ENCODE measurements around the gene RHO. TPM values are rescaled to one million over a fixed set of nuclear protein-coding genes. Genes with fewer than 3 reads are reported as not detected.

Gene RHO
- total RNA-seq, 5 donors from 2014 or later (not counting 1 experiment from before 2014, with no cell fraction given): 0.09 to 0.10 TPM; not detected in 3

GRCh38 chr3:129535075-129535474 is 6.6 kb downstream of the RHO start:
- no peaks in the 10 kb centered on the region for H3K4me1 Mint-ChIP-seq
- no peaks in the 10 kb centered on the region for H3K9me3 ChIP-seq
- H3K36me3 Mint-ChIP-seq: no peaks in the 10 kb centered on the region
- no peaks in the 10 kb centered on the region for H3K4me1 ChIP-seq (ENCODE audit: control insufficient read depth in 1 of 2, extremely low read depth in 1 of 2, insufficient read depth in 2 of 2, low read length in 2 of 2)
- H3K36me3 ChIP-seq (ENCODE audit: control insufficient read depth in 2 of 2, extremely low read depth in 1 of 2, insufficient read depth in 1 of 2, low read length in 1 of 2): no peaks in the 10 kb centered on the region
- CTCF ChIA-PET: no interaction called here
- no peak for DNase-seq
- H3K4me3 ChIP-seq (ENCODE audit: control insufficient read depth in 1 of 2, extremely low read depth in 1 of 2, low read length in 1 of 2): no peak overlapping the region
- no peak overlapping the region for H3K4me3 Mint-ChIP-seq
- WGBS (ENCODE audit: insufficient coverage): no CpG with 5 or more reads among the region's 1 CpG
- no peak overlapping the region for H3K27ac ChIP-seq (ENCODE audit: low read length)
- peaks cover 0 to 2% of the 10 kb centered on the region in 2 donors for H3K27me3 Mint-ChIP-seq
- peaks cover 0 to 15% of the 10 kb centered on the region in 2 experiments for H3K27me3 ChIP-seq (replicated peaks in 1 of 2; ENCODE audit: control insufficient read depth in 2 of 2, extremely low read depth in 1 of 2, insufficient read depth in 2 of 2, low read length in 1 of 2)
- POLR2A ChIA-PET: no interaction called here
- no peak overlapping the region for H3K27ac Mint-ChIP-seq
- no peaks in the 10 kb centered on the region for H3K9me3 Mint-ChIP-seq
- no peak for ATAC-seq (replicated peaks in 1 of 4)

- Mint-ChIP-seq H3K4me1 (no peaks in the 10 kb centered on the region), H3K9me3 (no peaks in the 10 kb centered on the region), H3K27me3 (peaks cover 0 to 2% of the 10 kb centered on the region in 2 donors), H3K27ac (no peak overlapping the region), H3K4me3 (no peak overlapping the region), H3K36me3 (no peaks in the 10 kb centered on the region)
- 100% methylated on average over 1 of the region's 2 CpGs for WGBS (ENCODE audit: insufficient coverage)
- no peaks in the 10 kb centered on the region for H3K9me3 ChIP-seq
- no peak for ATAC-seq (replicated peaks in 1 of 4)
- no peak for DNase-seq
- no peak overlapping the region for H3K27ac ChIP-seq (ENCODE audit: low read length)
- ChIA-PET CTCF (interaction anchor here in 1 of 2 donors (0.6 kb wide), 1 partner anchor 51 kb away, joined by 3 read pairs; no protein-coding TSS in a partner anchor), POLR2A (no interaction called here)
- peaks cover 0 to 13% of the 10 kb centered on the region in 2 experiments for H3K27me3 ChIP-seq (replicated peaks in 1 of 2; ENCODE audit: control insufficient read depth in 2 of 2, extremely low read depth in 1 of 2, insufficient read depth in 2 of 2, low read length in 1 of 2)
- no peaks in the 10 kb centered on the region for H3K36me3 ChIP-seq (ENCODE audit: control insufficient read depth in 2 of 2, extremely low read depth in 1 of 2, insufficient read depth in 1 of 2, low read length in 1 of 2)
- H3K4me3 ChIP-seq (ENCODE audit: control insufficient read depth in 1 of 2, extremely low read depth in 1 of 2, low read length in 1 of 2): no peak overlapping the region
- no peaks in the 10 kb centered on the region for H3K4me1 ChIP-seq (ENCODE audit: control insufficient read depth in 1 of 2, extremely low read depth in 1 of 2, insufficient read depth in 2 of 2, low read length in 2 of 2)
Measured at GRCh38 chr3:129536374-129536667, 7.9 kb downstream of the RHO start.

DNA sequence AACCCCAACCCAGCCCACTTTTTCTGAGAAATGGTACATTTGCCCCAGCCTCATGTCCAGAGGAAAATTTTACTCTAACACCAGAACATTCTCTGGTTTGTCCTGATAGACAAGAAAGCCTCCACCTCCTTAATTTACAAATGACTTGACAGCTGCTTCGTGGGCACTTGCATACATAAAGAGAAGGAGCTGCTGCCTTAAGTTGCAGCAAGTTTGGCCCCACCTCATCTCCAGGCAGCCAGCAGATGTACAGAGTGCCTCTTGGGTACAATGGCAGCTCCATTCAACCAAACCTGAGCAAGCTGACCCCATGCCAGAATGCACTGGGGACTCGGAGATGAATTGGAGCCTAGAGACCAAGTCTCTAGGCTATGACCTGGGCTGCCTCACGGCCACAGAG is 8.4 kb downstream of the RHO start:
- Mint-ChIP-seq H3K27me3 (no peaks in the 10 kb centered on the region), H3K36me3 (no peaks in the 10 kb centered on the region), H3K9me3 (no peaks in the 10 kb centered on the region), H3K27ac (no peak overlapping the region), H3K4me3 (no peak overlapping the region), H3K4me1 (no peaks in the 10 kb centered on the region)
- H3K27ac ChIP-seq (ENCODE audit: low read length): no peak overlapping the region
- 68% methylated on average over 3 of the region's 3 CpGs for WGBS (ENCODE audit: insufficient coverage)
- DNase-seq: no peak
- H3K4me1 ChIP-seq (ENCODE audit: control insufficient read depth in 1 of 2, extremely low read depth in 1 of 2, insufficient read depth in 2 of 2, low read length in 2 of 2): no peaks in the 10 kb centered on the region
- no peaks in the 10 kb centered on the region for H3K9me3 ChIP-seq
- H3K36me3 ChIP-seq (ENCODE audit: control insufficient read depth in 2 of 2, extremely low read depth in 1 of 2, insufficient read depth in 1 of 2, low read length in 1 of 2): no peaks in the 10 kb centered on the region
- ATAC-seq (replicated peaks in 1 of 4): no peak
- POLR2A ChIA-PET: interaction anchor here in 1 of 2 donors (0.7 kb wide), 1 partner anchor 13 kb away, joined by 17 read pairs; no protein-coding TSS in a partner anchor
- peaks cover 0 to 9% of the 10 kb centered on the region in 2 experiments for H3K27me3 ChIP-seq (replicated peaks in 1 of 2; ENCODE audit: control insufficient read depth in 2 of 2, extremely low read depth in 1 of 2, insufficient read depth in 2 of 2, low read length in 1 of 2)
- no peak overlapping the region for H3K4me3 ChIP-seq (ENCODE audit: control insufficient read depth in 1 of 2, extremely low read depth in 1 of 2, low read length in 1 of 2)
- CTCF ChIA-PET: interaction anchor here in 1 of 2 donors (0.5 kb wide), 1 partner anchor 230 kb away, joined by 4 read pairs; no protein-coding TSS in a partner anchor

- Histone ChIP-seq H3K9me3 (no peaks in the 10 kb centered on the region), H3K27ac (ENCODE audit: low read length) (no peak overlapping the region), H3K4me1 (ENCODE audit: control insufficient read depth in 1 of 2, extremely low read depth in 1 of 2, insufficient read depth in 2 of 2, low read length in 2 of 2) (no peaks in the 10 kb centered on the region), H3K36me3 (ENCODE audit: control insufficient read depth in 2 of 2, extremely low read depth in 1 of 2, insufficient read depth in 1 of 2, low read length in 1 of 2) (no peaks in the 10 kb centered on the region), H3K4me3 (ENCODE audit: control insufficient read depth in 1 of 2, extremely low read depth in 1 of 2, low read length in 1 of 2) (no peak overlapping the region), H3K27me3 (replicated peaks in 1 of 2; ENCODE audit: control insufficient read depth in 2 of 2, extremely low read depth in 1 of 2, insufficient read depth in 2 of 2, low read length in 1 of 2) (peaks cover 0 to 2% of the 10 kb centered on the region in 2 experiments)
- Mint-ChIP-seq H3K27ac (no peak overlapping the region), H3K27me3 (no peaks in the 10 kb centered on the region), H3K36me3 (no peaks in the 10 kb centered on the region), H3K4me1 (no peaks in the 10 kb centered on the region), H3K4me3 (no peak overlapping the region), H3K9me3 (no peaks in the 10 kb centered on the region)
- ChIA-PET CTCF (no interaction called here), POLR2A (interaction anchor here in 1 of 2 donors (0.5 kb wide), 1 partner anchor 431 kb away, joined by 3 read pairs; no protein-coding TSS in a partner anchor)
- DNase-seq (no peak), ATAC-seq (replicated peaks in 1 of 4) (no peak)
- WGBS (ENCODE audit: insufficient coverage): 93% methylated on average over 6 of the region's 8 CpGs
Measured at GRCh38 chr3:129539206-129539605, 10.8 kb downstream of the RHO start.

GRCh38 chr3:129540776-129541516 is 12.5 kb downstream of the RHO start:
- no peaks in the 10 kb centered on the region for H3K9me3 Mint-ChIP-seq
- Histone ChIP-seq H3K4me1 (ENCODE audit: control insufficient read depth in 1 of 2, extremely low read depth in 1 of 2, insufficient read depth in 2 of 2, low read length in 2 of 2) (no peaks in the 10 kb centered on the region), H3K9me3 (no peaks in the 10 kb centered on the region), H3K36me3 (ENCODE audit: control insufficient read depth in 2 of 2, extremely low read depth in 1 of 2, insufficient read depth in 1 of 2, low read length in 1 of 2) (no peaks in the 10 kb centered on the region), H3K27me3 (replicated peaks in 1 of 2; ENCODE audit: control insufficient read depth in 2 of 2, extremely low read depth in 1 of 2, insufficient read depth in 2 of 2, low read length in 1 of 2) (peaks cover 0 to 2% of the 10 kb centered on the region in 2 experiments), H3K27ac (ENCODE audit: low read length) (no peak overlapping the region), H3K4me3 (ENCODE audit: control insufficient read depth in 1 of 2, extremely low read depth in 1 of 2, low read length in 1 of 2) (no peak overlapping the region)
- H3K36me3 Mint-ChIP-seq: no peaks in the 10 kb centered on the region
- CTCF ChIA-PET: no interaction called here
- WGBS (ENCODE audit: insufficient coverage): no CpG with 5 or more reads among the region's 11 CpGs
- no peak overlapping the region for H3K4me3 Mint-ChIP-seq
- POLR2A ChIA-PET: no interaction called here
- DNase-seq: no peak
- no peak overlapping the region for H3K27ac Mint-ChIP-seq
- no peaks in the 10 kb centered on the region for H3K4me1 Mint-ChIP-seq
- H3K27me3 Mint-ChIP-seq: no peaks in the 10 kb centered on the region
- no peak for ATAC-seq (replicated peaks in 1 of 4)

DNA sequence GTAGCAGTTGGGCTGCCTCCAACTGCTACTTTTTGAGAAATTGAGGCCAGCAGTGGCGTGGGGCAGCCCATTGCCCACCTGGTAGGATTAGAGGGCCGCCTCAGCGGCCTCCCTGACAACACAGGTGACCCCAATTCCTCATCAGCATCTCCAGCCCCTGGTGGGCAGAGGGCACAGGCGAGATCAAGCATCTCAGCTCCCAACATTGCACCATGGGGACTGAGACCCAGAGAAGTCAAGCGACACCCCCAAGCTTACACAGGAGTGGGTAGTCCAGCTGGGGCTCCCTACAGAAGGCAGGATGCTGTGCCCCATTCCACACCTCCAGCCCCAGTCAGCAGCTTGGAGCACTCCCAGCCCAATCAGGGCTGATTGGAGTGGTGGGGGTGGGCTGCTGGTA is 14.3 kb downstream of the RHO start:
- Mint-ChIP-seq H3K36me3 (no peaks in the 10 kb centered on the region), H3K27ac (no peak overlapping the region), H3K4me3 (no peak overlapping the region), H3K27me3 (no peaks in the 10 kb centered on the region), H3K9me3 (no peaks in the 10 kb centered on the region), H3K4me1 (no peaks in the 10 kb centered on the region)
- Histone ChIP-seq H3K27me3 (replicated peaks in 1 of 2; ENCODE audit: control insufficient read depth in 2 of 2, extremely low read depth in 1 of 2, insufficient read depth in 2 of 2, low read length in 1 of 2) (peaks cover 0 to 4% of the 10 kb centered on the region in 2 experiments), H3K4me3 (ENCODE audit: control insufficient read depth in 1 of 2, extremely low read depth in 1 of 2, low read length in 1 of 2) (no peak overlapping the region), H3K9me3 (no peaks in the 10 kb centered on the region), H3K4me1 (ENCODE audit: control insufficient read depth in 1 of 2, extremely low read depth in 1 of 2, insufficient read depth in 2 of 2, low read length in 2 of 2) (no peaks in the 10 kb centered on the region), H3K36me3 (ENCODE audit: control insufficient read depth in 2 of 2, extremely low read depth in 1 of 2, insufficient read depth in 1 of 2, low read length in 1 of 2) (no peaks in the 10 kb centered on the region), H3K27ac (ENCODE audit: low read length) (no peak overlapping the region)
- DNase-seq (no peak), ATAC-seq (replicated peaks in 1 of 4) (no peak)
- 87% methylated on average over 4 of the region's 5 CpGs for WGBS (ENCODE audit: insufficient coverage)
- POLR2A ChIA-PET: no interaction called here
- CTCF ChIA-PET: interaction anchor here in 1 of 2 donors (0.6 kb wide), 1 partner anchor 1884 kb away, joined by 6 read pairs; no protein-coding TSS in a partner anchor
